GM18526 (cell line): Measurements from ENCODE around the gene DUSP7.

Source experiments
- POLR2A ChIP-seq: IDR thresholded peaks from 3 replicates; pipeline ENCODE4 v1.6.1; 2011; ENCODE audit not compliant: insufficient read length; ENCODE audit errors: extremely low read depth

The DUSP7 gene

GRCh38 chr3:52004163-52004787 lies 52.1 kb downstream of the DUSP7 start:
- no peak for TF ChIP-seq POLR2A

GRCh38 chr3:52002748-52003147 lies 53.6 kb downstream of the DUSP7 start:
- TF ChIP-seq POLR2A = no peak

- TF ChIP-seq POLR2A = no peak
Measured at GRCh38 chr3:52001443-52001974, 54.9 kb downstream of the DUSP7 start.

DNA sequence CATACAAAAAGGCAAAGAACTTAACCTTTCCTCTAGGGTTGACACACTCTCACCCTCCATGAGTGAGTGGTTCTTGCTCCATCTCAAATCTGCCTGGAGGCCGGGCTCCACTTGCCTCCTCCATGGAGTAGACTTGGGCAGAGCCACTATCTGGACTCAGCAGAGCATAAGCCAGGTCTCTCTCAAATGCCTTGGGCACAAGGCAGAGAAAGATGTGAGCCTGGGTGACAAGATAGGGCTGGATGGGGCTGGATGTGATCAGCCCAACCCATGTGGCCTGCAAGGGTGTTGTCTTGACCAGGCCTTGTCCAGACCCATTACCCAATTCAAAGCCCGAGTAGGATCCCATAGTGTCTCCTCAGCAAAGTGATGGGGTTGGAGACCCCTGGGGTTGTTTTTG lies 56.5 kb downstream of the DUSP7 start:
- TF ChIP-seq POLR2A = no peak
